ENCODE results near the gene CEL.
"Not testable (repeated sequence)": the region's sequence is repeated elsewhere in the genome, so short reads cannot be mapped to it uniquely, and the experiment has no call there.

Gene CEL

GRCh38 chr9:133080786-133081779 is 19.3 kb downstream of the CEL start:
- not testable (repeated sequence) for H3K4me3 ChIP-seq (ENCODE audit: low read length in 2 of 2); H3K4me1 ChIP-seq (ENCODE audit: control insufficient read depth in 2 of 2, insufficient read depth in 2 of 2, low read length in 2 of 2); H3K36me3 ChIP-seq (ENCODE audit: control insufficient read depth in 2 of 2, insufficient read depth in 2 of 2, low read length in 2 of 2); H3K9ac ChIP-seq (ENCODE audit: low read depth in 1 of 2, low read length in 2 of 2); H3K27ac ChIP-seq (ENCODE audit: low read depth in 2 of 2, low read length in 2 of 2); H3K27me3 ChIP-seq (ENCODE audit: control insufficient read depth in 2 of 2, insufficient read depth in 2 of 2, low read length in 2 of 2); H3K9me3 ChIP-seq (ENCODE audit: control insufficient read depth in 2 of 2, low read length in 2 of 2)

DNA sequence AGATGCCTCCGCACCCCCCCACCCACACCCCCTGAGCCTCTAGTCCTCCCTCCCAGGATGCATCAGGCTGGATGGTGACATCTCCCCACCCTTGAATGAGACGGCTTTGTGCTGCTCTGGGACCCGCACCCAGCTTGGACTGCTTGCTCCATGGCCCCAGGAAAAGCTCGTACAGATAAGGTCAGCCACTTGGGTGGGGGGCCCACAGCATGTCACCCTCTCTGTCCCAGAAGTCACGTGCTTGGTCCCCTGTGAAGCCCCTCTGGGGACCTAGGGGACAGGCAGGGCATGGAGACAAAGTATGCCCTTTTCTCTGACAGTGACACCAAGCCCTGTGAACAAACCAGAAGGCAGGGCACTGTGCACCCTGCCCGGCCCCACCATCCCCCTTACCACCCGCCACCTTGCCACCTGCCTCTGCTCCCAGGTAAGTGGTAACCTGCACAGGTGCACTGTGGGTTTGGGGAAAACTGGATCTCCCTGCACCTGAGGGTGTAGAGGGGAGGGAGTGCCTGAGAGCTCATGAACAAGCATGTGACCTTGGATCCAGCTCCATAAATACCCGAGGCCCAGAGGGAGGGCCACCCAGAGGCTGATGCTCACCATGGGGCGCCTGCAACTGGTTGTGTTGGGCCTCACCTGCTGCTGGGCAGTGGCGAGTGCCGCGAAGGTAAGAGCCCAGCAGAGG is 20.3 kb downstream of the CEL start:
- H3K4me3 ChIP-seq (ENCODE audit: low read length in 2 of 2); H3K36me3 ChIP-seq (ENCODE audit: control insufficient read depth in 2 of 2, insufficient read depth in 2 of 2, low read length in 2 of 2); H3K4me1 ChIP-seq (ENCODE audit: control insufficient read depth in 2 of 2, insufficient read depth in 2 of 2, low read length in 2 of 2); H3K9me3 ChIP-seq (ENCODE audit: control insufficient read depth in 2 of 2, low read length in 2 of 2); H3K27me3 ChIP-seq (ENCODE audit: control insufficient read depth in 2 of 2, insufficient read depth in 2 of 2, low read length in 2 of 2); H3K9ac ChIP-seq (ENCODE audit: low read depth in 1 of 2, low read length in 2 of 2); H3K27ac ChIP-seq (ENCODE audit: low read depth in 2 of 2, low read length in 2 of 2): not testable (repeated sequence)

GRCh38 chr9:133083688-133084087 is 21.9 kb downstream of the CEL start:
- H3K36me3 ChIP-seq (ENCODE audit: control insufficient read depth in 2 of 2, insufficient read depth in 2 of 2, low read length in 2 of 2): not testable (repeated sequence)

DNA sequence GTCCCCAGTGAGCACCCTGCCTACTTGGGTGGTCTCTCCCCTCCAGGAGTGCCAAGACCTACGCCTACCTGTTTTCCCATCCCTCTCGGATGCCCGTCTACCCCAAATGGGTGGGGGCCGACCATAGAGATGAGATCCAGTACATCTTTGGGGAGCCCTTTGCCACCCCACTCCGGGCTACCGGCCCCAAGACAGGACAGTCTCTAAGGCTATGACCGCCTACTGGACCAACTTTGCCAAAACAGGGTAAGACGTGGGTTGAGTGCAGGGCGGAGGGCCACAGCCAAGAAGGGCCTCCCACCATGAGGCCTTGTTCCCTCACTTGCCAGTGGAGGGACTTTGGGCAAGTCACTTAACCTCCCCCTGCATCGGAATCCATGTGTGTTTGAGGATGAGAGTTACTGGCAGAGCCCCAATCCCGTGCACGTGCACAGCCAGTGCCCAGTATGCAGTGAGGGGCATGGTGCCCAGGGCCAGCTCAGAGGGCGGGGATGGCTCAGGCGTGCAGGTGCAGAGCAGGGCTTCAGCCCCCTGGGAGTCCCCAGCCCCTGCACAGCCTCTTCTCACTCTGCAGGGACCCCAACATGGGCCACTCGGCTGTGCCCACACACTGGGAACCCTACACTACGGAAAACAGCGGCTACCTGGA is 24.6 kb downstream of the CEL start:
- H3K4me3 ChIP-seq (ENCODE audit: low read length in 2 of 2); H3K4me1 ChIP-seq (ENCODE audit: control insufficient read depth in 2 of 2, insufficient read depth in 2 of 2, low read length in 2 of 2); H3K36me3 ChIP-seq (ENCODE audit: control insufficient read depth in 2 of 2, insufficient read depth in 2 of 2, low read length in 2 of 2); H3K27me3 ChIP-seq (ENCODE audit: control insufficient read depth in 2 of 2, insufficient read depth in 2 of 2, low read length in 2 of 2); H3K9ac ChIP-seq (ENCODE audit: low read depth in 1 of 2, low read length in 2 of 2); H3K9me3 ChIP-seq (ENCODE audit: control insufficient read depth in 2 of 2, low read length in 2 of 2); H3K27ac ChIP-seq (ENCODE audit: low read depth in 2 of 2, low read length in 2 of 2): not testable (repeated sequence)

More at GRCh38 chr9:133083688-133084087, 21.9 kb downstream of the CEL start:
- H3K9me3 ChIP-seq (ENCODE audit: control insufficient read depth in 2 of 2, low read length in 2 of 2); H3K27ac ChIP-seq (ENCODE audit: low read depth in 2 of 2, low read length in 2 of 2); H3K9ac ChIP-seq (ENCODE audit: low read depth in 1 of 2, low read length in 2 of 2); H3K4me1 ChIP-seq (ENCODE audit: control insufficient read depth in 2 of 2, insufficient read depth in 2 of 2, low read length in 2 of 2); H3K4me3 ChIP-seq (ENCODE audit: low read length in 2 of 2); H3K27me3 ChIP-seq (ENCODE audit: control insufficient read depth in 2 of 2, insufficient read depth in 2 of 2, low read length in 2 of 2): not testable (repeated sequence)

- Histone ChIP-seq H3K4me1 (ENCODE audit: control insufficient read depth in 2 of 2, insufficient read depth in 2 of 2, low read length in 2 of 2) (peaks cover 0 to 1% of the 10 kb centered on the region in 2 donors), H3K36me3 (ENCODE audit: control insufficient read depth in 2 of 2, insufficient read depth in 2 of 2, low read length in 2 of 2) (no peaks in the 10 kb centered on the region), H3K9me3 (ENCODE audit: control insufficient read depth in 2 of 2, low read length in 2 of 2) (no peaks in the 10 kb centered on the region), H3K4me3 (ENCODE audit: low read length in 2 of 2) (no peak overlapping the region), H3K27ac (ENCODE audit: low read depth in 2 of 2, low read length in 2 of 2) (no peak overlapping the region), H3K27me3 (ENCODE audit: control insufficient read depth in 2 of 2, insufficient read depth in 2 of 2, low read length in 2 of 2) (no peaks in the 10 kb centered on the region), H3K9ac (ENCODE audit: low read depth in 1 of 2, low read length in 2 of 2) (no peak overlapping the region)
Measured at GRCh38 chr9:133086894-133087293, 25.1 kb downstream of the CEL start.

GRCh38 chr9:133087429-133088145 is 25.8 kb downstream of the CEL start:
- no peak overlapping the region for H3K9ac ChIP-seq (ENCODE audit: low read depth in 1 of 2, low read length in 2 of 2)
- H3K9me3 ChIP-seq (ENCODE audit: control insufficient read depth in 2 of 2, low read length in 2 of 2): no peaks in the 10 kb centered on the region
- no peak overlapping the region for H3K4me3 ChIP-seq (ENCODE audit: low read length in 2 of 2)
- no peaks in the 10 kb centered on the region for H3K4me1 ChIP-seq (ENCODE audit: control insufficient read depth in 2 of 2, insufficient read depth in 2 of 2, low read length in 2 of 2)
- H3K27me3 ChIP-seq (ENCODE audit: control insufficient read depth in 2 of 2, insufficient read depth in 2 of 2, low read length in 2 of 2): no peaks in the 10 kb centered on the region
- no peaks in the 10 kb centered on the region for H3K36me3 ChIP-seq (ENCODE audit: control insufficient read depth in 2 of 2, insufficient read depth in 2 of 2, low read length in 2 of 2)
- no peak overlapping the region for H3K27ac ChIP-seq (ENCODE audit: low read depth in 2 of 2, low read length in 2 of 2)

- no peaks in the 10 kb centered on the region for H3K27me3 ChIP-seq (ENCODE audit: control insufficient read depth in 2 of 2, insufficient read depth in 2 of 2, low read length in 2 of 2)
- H3K4me3 ChIP-seq (ENCODE audit: low read length in 2 of 2): no peak overlapping the region
- no peak overlapping the region for H3K27ac ChIP-seq (ENCODE audit: low read depth in 2 of 2, low read length in 2 of 2)
- no peaks in the 10 kb centered on the region for H3K9me3 ChIP-seq (ENCODE audit: control insufficient read depth in 2 of 2, low read length in 2 of 2)
- H3K9ac ChIP-seq (ENCODE audit: low read depth in 1 of 2, low read length in 2 of 2): no peak overlapping the region
- no peaks in the 10 kb centered on the region for H3K4me1 ChIP-seq (ENCODE audit: control insufficient read depth in 2 of 2, insufficient read depth in 2 of 2, low read length in 2 of 2)
- no peaks in the 10 kb centered on the region for H3K36me3 ChIP-seq (ENCODE audit: control insufficient read depth in 2 of 2, insufficient read depth in 2 of 2, low read length in 2 of 2)
Measured at GRCh38 chr9:133088146-133088750, 26.5 kb downstream of the CEL start.

- H3K27ac ChIP-seq (ENCODE audit: low read depth in 2 of 2, low read length in 2 of 2): no peak overlapping the region
- no peaks in the 10 kb centered on the region for H3K9me3 ChIP-seq (ENCODE audit: control insufficient read depth in 2 of 2, low read length in 2 of 2)
- H3K9ac ChIP-seq (ENCODE audit: low read depth in 1 of 2, low read length in 2 of 2): no peak overlapping the region
Measured at GRCh38 chr9:133088756-133089155, 27.0 kb downstream of the CEL start.

GRCh38 chr9:133089271-133089671 is 27.5 kb downstream of the CEL start:
- H3K4me1 ChIP-seq (ENCODE audit: control insufficient read depth in 2 of 2, insufficient read depth in 2 of 2, low read length in 2 of 2): no peaks in the 10 kb centered on the region
- no peaks in the 10 kb centered on the region for H3K27me3 ChIP-seq (ENCODE audit: control insufficient read depth in 2 of 2, insufficient read depth in 2 of 2, low read length in 2 of 2)
- no peak overlapping the region for H3K4me3 ChIP-seq (ENCODE audit: low read length in 2 of 2)
- no peak overlapping the region for H3K27ac ChIP-seq (ENCODE audit: low read depth in 2 of 2, low read length in 2 of 2)
- no peak overlapping the region for H3K9ac ChIP-seq (ENCODE audit: low read depth in 1 of 2, low read length in 2 of 2)
- H3K36me3 ChIP-seq (ENCODE audit: control insufficient read depth in 2 of 2, insufficient read depth in 2 of 2, low read length in 2 of 2): no peaks in the 10 kb centered on the region
- no peaks in the 10 kb centered on the region for H3K9me3 ChIP-seq (ENCODE audit: control insufficient read depth in 2 of 2, low read length in 2 of 2)

More at GRCh38 chr9:133088756-133089155, 27.0 kb downstream of the CEL start:
- no peaks in the 10 kb centered on the region for H3K4me1 ChIP-seq (ENCODE audit: control insufficient read depth in 2 of 2, insufficient read depth in 2 of 2, low read length in 2 of 2)
- H3K27me3 ChIP-seq (ENCODE audit: control insufficient read depth in 2 of 2, insufficient read depth in 2 of 2, low read length in 2 of 2): no peaks in the 10 kb centered on the region
- no peaks in the 10 kb centered on the region for H3K36me3 ChIP-seq (ENCODE audit: control insufficient read depth in 2 of 2, insufficient read depth in 2 of 2, low read length in 2 of 2)
- H3K4me3 ChIP-seq (ENCODE audit: low read length in 2 of 2): no peak overlapping the region
